CD8-positive, alpha-beta memory T cell (primary cell): ENCODE results near the gene BICDL1. TPM values are rescaled to one million over a fixed set of nuclear protein-coding genes. Genes with fewer than 3 reads are reported as not detected.
"Not testable (repeated sequence)": the region's sequence is repeated elsewhere in the genome, so short reads cannot be mapped to it uniquely, and the experiment has no call there.

Experiments
- CTCF ChIA-PET: fragments of 350-600 bp; sonication (Branson Sonifier 250); formaldehyde crosslinking; loops from one replicate; lab custom pipeline; 2021; ENCODE audit warnings: antibody characterized with exemption; lab: Charles Lee
- POLR2A ChIA-PET: fragments of 350-600 bp; sonication (Branson Sonifier 250); formaldehyde crosslinking; loops from one replicate; lab custom pipeline; 2021; ENCODE audit warnings: antibody characterized with exemption; lab: Charles Lee
- DNase-seq, 5 donors: peaks; one replicate each; pipeline versions ENCODE4 v3.0.0 to v3.0.0-alpha.2; 2020 to 2022; ENCODE audit warnings: mixed read lengths in 1 of 5
- H3K27ac ChIP-seq: one replicate; pipeline ENCODE4 v1.7.0; 2013; ENCODE audit warnings: low read depth, mild to moderate bottlenecking, low read length, moderate library complexity
- H3K27me3 ChIP-seq: 2 replicates; pipeline ENCODE4 v1.7.0; 2013; ENCODE audit warnings: low read length, mild to moderate bottlenecking; ENCODE audit not compliant: insufficient read depth, poor library complexity, severe bottlenecking
- H3K36me3 ChIP-seq: 2 replicates; pipeline ENCODE4 v1.7.0; 2013; ENCODE audit warnings: mild to moderate bottlenecking, low read length, moderate library complexity; ENCODE audit not compliant: insufficient read depth
- H3K4me1 ChIP-seq: 2 replicates; pipeline ENCODE4 v1.7.0; 2013; ENCODE audit warnings: mild to moderate bottlenecking, low read length, moderate library complexity; ENCODE audit not compliant: insufficient read depth
- H3K4me3 ChIP-seq: 2 replicates; pipeline ENCODE4 v1.7.0; 2013; ENCODE audit warnings: mild to moderate bottlenecking, low read length
- H3K9me3 ChIP-seq: 2 replicates; pipeline ENCODE4 v1.7.0; 2013; ENCODE audit warnings: mild to moderate bottlenecking, low read length
- H3K27ac Mint-ChIP-seq, 8 donors: one replicate each; pipeline ENCODE4 v1.8.0; 2020 to 2021; ENCODE audit warnings: mixed read lengths in 8 of 8, mild to moderate bottlenecking in 6 of 8, inconsistent platforms in 3 of 8, moderate library complexity in 3 of 8
- H3K27me3 Mint-ChIP-seq, 2 donors: one replicate each; pipeline ENCODE4 v1.8.0; 2020 to 2021; ENCODE audit warnings: mixed read lengths in 2 of 2, mild to moderate bottlenecking in 1 of 2, moderate library complexity in 1 of 2
- H3K36me3 Mint-ChIP-seq, 3 donors: one replicate each; pipeline ENCODE4 v1.8.0; 2020 to 2021; ENCODE audit warnings: mixed read lengths in 3 of 3, inconsistent platforms in 1 of 3, mild to moderate bottlenecking in 1 of 3
- H3K4me1 Mint-ChIP-seq, 3 donors: one replicate each; pipeline ENCODE4 v1.8.0; 2020 to 2021; ENCODE audit warnings: mixed read lengths in 3 of 3, inconsistent platforms in 1 of 3, mild to moderate bottlenecking in 1 of 3
- H3K4me3 Mint-ChIP-seq, 7 donors: one replicate each; pipeline ENCODE4 v1.8.0; 2020 to 2021; ENCODE audit warnings: mixed read lengths in 7 of 7, mild to moderate bottlenecking in 6 of 7, moderate library complexity in 4 of 7, inconsistent platforms in 2 of 7
- H3K9me3 Mint-ChIP-seq, 5 donors: one replicate each; pipeline ENCODE4 v1.8.0; 2020 to 2022; ENCODE audit warnings: mixed read lengths in 5 of 5, mild to moderate bottlenecking in 3 of 5, moderate library complexity in 2 of 5, inconsistent platforms in 1 of 5
- polyA plus RNA-seq: library from polyadenylated mRNA; unstranded; fragments of 300-500 nt; fragmentation: Illumina TruSeq; gene quantifications from one replicate; pipeline ENCODE4 v1.2.3, GENCODE V29; 2021
- total RNA-seq, 2 experiments: library from RNA; stranded (reverse); gene quantifications; one replicate each; pipeline ENCODE4 v1.2.3, GENCODE V29; 2021

BICDL1 gene
- total and polyA plus RNA-seq, 3 experiments from 2014 or later = 7.4 to 109 (median 106) TPM

GRCh38 chr12:120015313-120015712, 26.3 kb downstream of the BICDL1 start:
- Histone ChIP-seq H3K27me3 (no peaks in the 10 kb centered on the region), H3K36me3 (no peaks in the 10 kb centered on the region), H3K27ac (peak overlapping the region; percentile 29), H3K9me3 (no peaks in the 10 kb centered on the region), H3K4me1 (peaks cover 61% of the 10 kb centered on the region), H3K4me3 (no peak overlapping the region)
- Mint-ChIP-seq H3K4me1 (peaks cover 65 to 83% (median 78%) of the 10 kb centered on the region in 3 donors), H3K9me3 (no peaks in the 10 kb centered on the region), H3K27me3 (no peaks in the 10 kb centered on the region), H3K36me3 (peaks cover 3 to 26% (median 5%) of the 10 kb centered on the region in 3 donors), H3K4me3 (peak overlapping the region; percentile 4 to 82 (median 63)), H3K27ac (peak overlapping the region; percentile 94 to 100 (median 99))
- ChIA-PET CTCF (interaction anchor here (0.7 to 1.5 kb wide), 2 partner anchors 186 to 454 kb away, joined by 3 to 5 read pairs; partner anchors contain the start of gene RPLP0), POLR2A (interaction anchor here (1.2 to 5.7 kb wide), 2 partner anchors 26 to 72 kb away, joined by 3 to 53 read pairs; partner anchors contain the start of gene BICDL1)
- DNase-seq = peak; percentile 13 to 52 (median 34)

- H3K9me3 Mint-ChIP-seq, H3K27me3 Mint-ChIP-seq, H3K27ac ChIP-seq, CTCF ChIA-PET, H3K9me3 ChIP-seq, H3K36me3 ChIP-seq, H3K27me3 ChIP-seq, DNase-seq, H3K4me3 ChIP-seq: not testable (repeated sequence)
- Mint-ChIP-seq H3K4me3 (peak overlapping the region in 3 of 7 donors; percentile 46 to 54 (median 48)), H3K36me3 (peaks cover 3 to 22% (median 5%) of the 10 kb centered on the region in 3 donors), H3K27ac (peak overlapping the region; percentile 94 to 100 (median 99)), H3K4me1 (peaks cover 56 to 74% (median 69%) of the 10 kb centered on the region in 3 donors)
- peaks cover 53% of the 10 kb centered on the region for H3K4me1 ChIP-seq
- POLR2A ChIA-PET = interaction anchor here (0.7 kb wide), 1 partner anchor 16 kb away, joined by 5 read pairs; no protein-coding TSS in a partner anchor
These were observed 27.2 kb downstream of the BICDL1 start for GRCh38 chr12:120016199-120016598.

- no peak for DNase-seq
- Histone ChIP-seq H3K36me3 (peaks cover 5% of the 10 kb centered on the region), H3K27me3 (no peaks in the 10 kb centered on the region), H3K4me3 (no peak overlapping the region), H3K4me1 (peaks cover 23% of the 10 kb centered on the region), H3K27ac (no peak overlapping the region), H3K9me3 (no peaks in the 10 kb centered on the region)
- peaks cover 31 to 48% (median 43%) of the 10 kb centered on the region in 3 donors for H3K4me1 Mint-ChIP-seq
- no peaks in the 10 kb centered on the region for H3K27me3 Mint-ChIP-seq
- H3K27ac Mint-ChIP-seq = peak overlapping the region in 3 of 8 donors; percentile 68 to 81 (median 72)
- peaks cover 9 to 29% (median 16%) of the 10 kb centered on the region in 3 donors for H3K36me3 Mint-ChIP-seq
- ChIA-PET POLR2A (no interaction called here), CTCF (interaction anchor here (1.0 kb wide), 1 partner anchor 29 kb away, joined by 3 read pairs; no protein-coding TSS in a partner anchor)
- no peaks in the 10 kb centered on the region for H3K9me3 Mint-ChIP-seq
- no peak overlapping the region for H3K4me3 Mint-ChIP-seq
These were observed 30.2 kb downstream of the BICDL1 start for GRCh38 chr12:120019197-120019596.

GRCh38 chr12:120019938-120020337, 30.9 kb downstream of the BICDL1 start:
- peaks cover 16% of the 10 kb centered on the region for H3K4me1 ChIP-seq
- DNase-seq = no peak
- H3K27me3 ChIP-seq = no peaks in the 10 kb centered on the region
- Mint-ChIP-seq H3K4me1 (peaks cover 26 to 41% (median 35%) of the 10 kb centered on the region in 3 donors), H3K9me3 (no peaks in the 10 kb centered on the region), H3K27ac (peak overlapping the region in 2 of 8 donors; percentile 76 to 81), H3K36me3 (peaks cover 14 to 33% (median 22%) of the 10 kb centered on the region in 3 donors), H3K27me3 (no peaks in the 10 kb centered on the region), H3K4me3 (no peak overlapping the region)
- peaks cover 5% of the 10 kb centered on the region for H3K36me3 ChIP-seq
- H3K9me3 ChIP-seq = no peaks in the 10 kb centered on the region
- ChIA-PET CTCF (no interaction called here), POLR2A (no interaction called here)
- H3K4me3 ChIP-seq = no peak overlapping the region
- no peak overlapping the region for H3K27ac ChIP-seq

- peaks cover 15 to 38% (median 27%) of the 10 kb centered on the region in 3 donors for H3K36me3 Mint-ChIP-seq
- no peaks in the 10 kb centered on the region for H3K27me3 Mint-ChIP-seq
- H3K27ac Mint-ChIP-seq = no peak overlapping the region
- DNase-seq = no peak
- H3K4me1 ChIP-seq = no peaks in the 10 kb centered on the region
- ChIA-PET CTCF (no interaction called here), POLR2A (interaction anchor here (1.5 kb wide), 1 partner anchor 34 kb away, joined by 3 read pairs; no protein-coding TSS in a partner anchor)
- no peak overlapping the region for H3K27ac ChIP-seq
- H3K36me3 ChIP-seq = peaks cover 8% of the 10 kb centered on the region
- H3K9me3 Mint-ChIP-seq = peaks cover 0 to 4% (median 0%) of the 10 kb centered on the region in 5 donors
- no peaks in the 10 kb centered on the region for H3K9me3 ChIP-seq
- H3K27me3 ChIP-seq = no peaks in the 10 kb centered on the region
- peaks cover 4 to 19% (median 14%) of the 10 kb centered on the region in 3 donors for H3K4me1 Mint-ChIP-seq
- H3K4me3 ChIP-seq = no peak overlapping the region
- H3K4me3 Mint-ChIP-seq = no peak overlapping the region
These were observed 35.2 kb downstream of the BICDL1 start for GRCh38 chr12:120024193-120024592.

GRCh38 chr12:120025640-120026039, 36.6 kb downstream of the BICDL1 start:
- peaks cover 13 to 38% (median 27%) of the 10 kb centered on the region in 3 donors for H3K36me3 Mint-ChIP-seq
- peaks cover 4 to 15% (median 10%) of the 10 kb centered on the region in 3 donors for H3K4me1 Mint-ChIP-seq
- no peaks in the 10 kb centered on the region for H3K9me3 ChIP-seq
- H3K4me1 ChIP-seq = no peaks in the 10 kb centered on the region
- no peak overlapping the region for H3K4me3 Mint-ChIP-seq
- DNase-seq = no peak
- no peak overlapping the region for H3K4me3 ChIP-seq
- H3K27me3 ChIP-seq = no peaks in the 10 kb centered on the region
- peak overlapping the region in 1 of 8 donors; percentile 54 for H3K27ac Mint-ChIP-seq
- H3K36me3 ChIP-seq = peaks cover 8% of the 10 kb centered on the region
- no peaks in the 10 kb centered on the region for H3K27me3 Mint-ChIP-seq
- ChIA-PET POLR2A (no interaction called here), CTCF (no interaction called here)
- H3K27ac ChIP-seq = no peak overlapping the region
- peaks cover 0 to 4% (median 0%) of the 10 kb centered on the region in 5 donors for H3K9me3 Mint-ChIP-seq

GRCh38 chr12:120032242-120032641, 43.2 kb downstream of the BICDL1 start:
- ChIA-PET CTCF (interaction anchor here (1.1 kb wide), 1 partner anchor 18 kb away, joined by 3 read pairs; no protein-coding TSS in a partner anchor), POLR2A (interaction anchor here (0.5 to 1.0 kb wide), 2 partner anchors 16 to 44 kb away, joined by 3 to 5 read pairs; partner anchors contain the start of gene BICDL1)
- Mint-ChIP-seq H3K4me1 (peaks cover 13 to 46% (median 41%) of the 10 kb centered on the region in 3 donors), H3K9me3 (no peaks in the 10 kb centered on the region), H3K27ac (peak overlapping the region in 4 of 8 donors; percentile 18 to 66 (median 46)), H3K4me3 (no peak overlapping the region), H3K27me3 (no peaks in the 10 kb centered on the region), H3K36me3 (peaks cover 0 to 21% (median 6%) of the 10 kb centered on the region in 3 donors)
- no peak for DNase-seq
- Histone ChIP-seq H3K4me1 (no peaks in the 10 kb centered on the region), H3K36me3 (peaks cover 3% of the 10 kb centered on the region), H3K4me3 (no peak overlapping the region), H3K27me3 (no peaks in the 10 kb centered on the region), H3K9me3 (no peaks in the 10 kb centered on the region), H3K27ac (no peak overlapping the region)

- peaks cover 22 to 50% (median 49%) of the 10 kb centered on the region in 3 donors for H3K4me1 Mint-ChIP-seq
- no peak overlapping the region for H3K4me3 Mint-ChIP-seq
- H3K36me3 Mint-ChIP-seq = peaks cover 0 to 18% (median 7%) of the 10 kb centered on the region in 3 donors
- H3K36me3 ChIP-seq = no peaks in the 10 kb centered on the region
- no peaks in the 10 kb centered on the region for H3K9me3 ChIP-seq
- H3K4me3 ChIP-seq = no peak overlapping the region
- no peak overlapping the region for H3K27ac ChIP-seq
- CTCF ChIA-PET = no interaction called here
- H3K4me1 ChIP-seq = no peaks in the 10 kb centered on the region
- no peaks in the 10 kb centered on the region for H3K27me3 Mint-ChIP-seq
- no peak for DNase-seq
- POLR2A ChIA-PET = no interaction called here
- no peaks in the 10 kb centered on the region for H3K9me3 Mint-ChIP-seq
- no peaks in the 10 kb centered on the region for H3K27me3 ChIP-seq
- H3K27ac Mint-ChIP-seq = peak overlapping the region in 5 of 8 donors; percentile 14 to 58 (median 39)
These were observed 48.8 kb downstream of the BICDL1 start for GRCh38 chr12:120037851-120038250.
